A549 (cell line): Measurements from ENCODE around the gene PRLR.

Experiments used
- CTCF ChIP-seq: fragments of >200 bp; sonication (Bioruptor Twin); formaldehyde crosslinking; IDR thresholded peaks from 3 replicates; pipeline ENCODE4 v1.5.1; 2016
- EP300 ChIP-seq, 2 experiments: fragments of >200 bp; sonication (Bioruptor Twin); formaldehyde crosslinking; IDR thresholded peaks; 2 replicates in 1 of 2; 3 replicates in 1 of 2; pipeline ENCODE4 v1.6.1; 2016 to 2017
- ESRRA ChIP-seq: fragments of 150-350 bp; IDR thresholded peaks from 2 replicates; pipeline ENCODE4 v1.6.1; 2014; ENCODE audit warnings: mild to moderate bottlenecking, low read length, borderline replicate concordance
- GATA3 ChIP-seq: IDR thresholded peaks from 2 replicates; pipeline ENCODE4 v1.6.1; 2012; ENCODE audit warnings: borderline replicate concordance
- HDAC2 ChIP-seq: fragments of 200-600 bp; sonication (generic); IDR thresholded peaks from 2 replicates; pipeline ENCODE4 v1.6.1; 2016
- JUN ChIP-seq, 2 experiments: fragments of >200 bp; sonication (Bioruptor Twin); formaldehyde crosslinking; IDR thresholded peaks; 2 replicates in 1 of 2; 3 replicates in 1 of 2; pipeline ENCODE4 v1.6.1; 2016 to 2017
- MAFK ChIP-seq: fragments of 450-650 bp; IDR thresholded peaks from 2 replicates; pipeline ENCODE4 v1.6.1; 2014; ENCODE audit not compliant: partially characterized antibody
- MAX ChIP-seq: IDR thresholded peaks from 2 replicates; pipeline ENCODE4 v1.6.1; 2012
- ZC3H11A ChIP-seq: fragments of 450-650 bp; IDR thresholded peaks from 2 replicates; pipeline ENCODE4 v1.6.1; 2014; ENCODE audit warnings: antibody characterized with exemption, mild to moderate bottlenecking
- TF ChIP-seq, protein P1 (sequence below): fragments of 450-650 bp; IDR thresholded peaks from 2 replicates; pipeline ENCODE4 v1.6.1; 2014; ENCODE audit warnings: antibody characterized with exemption

- TF ChIP-seq, protein P1, sequence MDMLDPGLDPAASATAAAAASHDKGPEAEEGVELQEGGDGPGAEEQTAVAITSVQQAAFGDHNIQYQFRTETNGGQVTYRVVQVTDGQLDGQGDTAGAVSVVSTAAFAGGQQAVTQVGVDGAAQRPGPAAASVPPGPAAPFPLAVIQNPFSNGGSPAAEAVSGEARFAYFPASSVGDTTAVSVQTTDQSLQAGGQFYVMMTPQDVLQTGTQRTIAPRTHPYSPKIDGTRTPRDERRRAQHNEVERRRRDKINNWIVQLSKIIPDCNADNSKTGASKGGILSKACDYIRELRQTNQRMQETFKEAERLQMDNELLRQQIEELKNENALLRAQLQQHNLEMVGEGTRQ = no peak
- TF ChIP-seq ESRRA (no peak), CTCF (no peak), JUN (IDR thresholded peaks at IDR 0.05) (no peak), GATA3 (no peak), MAFK (no peak), MAX (no peak), HDAC2 (no peak), EP300 (IDR thresholded peaks at IDR 0.05) (no peak), ZC3H11A (no peak)
These were observed 66.6 kb downstream of the PRLR start for GRCh38 chr5:35163710-35164033.
